RCC 7860 (cell line): ENCODE results near the gene MBP.
"Not testable (repeated sequence)": the region's sequence is repeated elsewhere in the genome, so short reads cannot be mapped to it uniquely, and the experiment has no call there.

Source experiments
- DNase-seq: peaks from one replicate; pipeline ENCODE4 v3.0.0-alpha.2; 2015; ENCODE audit warnings: low spot score
- FAIRE-seq: peaks from 2 replicates; lab custom pipeline; 2012; peaks lifted over from hg19 to GRCh38; lab: Jason Lieb, UNC

The MBP gene

DNA sequence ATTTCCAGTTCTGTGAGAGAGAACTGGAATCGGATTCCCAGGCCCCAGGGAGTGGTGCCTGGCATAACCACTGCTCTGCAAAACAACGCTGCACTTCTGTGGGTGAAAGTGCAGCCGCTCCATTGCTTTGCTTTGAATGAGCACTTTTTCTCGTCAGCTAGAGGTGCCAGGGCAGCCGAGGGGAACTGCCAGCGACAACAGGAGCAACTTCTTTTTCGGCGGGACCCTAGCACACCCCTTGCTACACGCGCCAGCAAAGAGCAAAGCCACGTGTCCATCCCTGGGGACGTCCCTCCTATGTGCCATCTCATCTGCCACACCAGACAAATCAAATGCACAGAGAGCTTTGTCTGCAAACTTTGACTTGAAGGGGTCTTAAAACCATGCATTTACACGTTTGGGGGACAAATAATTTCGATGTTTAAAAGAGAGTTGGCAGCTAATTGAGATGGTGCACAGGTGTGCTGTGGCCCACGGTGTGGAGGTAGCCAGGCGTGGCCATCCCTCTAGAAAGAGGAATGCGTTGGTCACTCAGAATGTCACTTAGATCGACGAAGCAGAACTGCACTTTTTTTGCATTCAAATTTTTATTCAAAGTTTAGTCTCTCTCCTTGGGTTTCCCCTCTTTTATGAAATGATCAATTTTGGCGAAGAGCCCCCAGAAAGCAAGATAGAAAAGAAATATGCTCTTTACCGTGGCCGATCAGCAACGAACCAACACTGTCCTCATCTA, 151.8 kb downstream of the MBP start:
- no peak for DNase-seq
- no peak for FAIRE-seq

DNA sequence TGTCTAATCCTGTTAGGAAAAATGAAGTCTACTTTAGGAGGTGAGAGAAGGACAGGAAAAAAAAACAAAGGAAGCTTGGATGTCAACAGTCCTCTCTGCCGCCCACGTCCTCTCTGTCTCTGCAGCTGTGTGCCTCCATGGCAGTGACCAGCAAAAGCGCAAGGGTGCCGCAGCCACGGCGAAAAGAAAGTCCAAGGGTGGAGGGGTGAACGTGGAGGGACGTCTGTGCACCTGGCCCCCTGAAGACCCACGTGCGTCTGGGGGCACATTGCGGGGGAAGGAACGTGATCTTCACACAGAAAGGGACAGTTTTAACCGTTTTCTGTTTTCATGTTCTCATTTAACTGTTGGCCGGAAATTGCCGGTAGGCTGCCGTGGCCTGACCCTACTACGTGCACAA, 152.7 kb downstream of the MBP start:
- DNase-seq, result no peak
- FAIRE-seq, result no peak

DNA sequence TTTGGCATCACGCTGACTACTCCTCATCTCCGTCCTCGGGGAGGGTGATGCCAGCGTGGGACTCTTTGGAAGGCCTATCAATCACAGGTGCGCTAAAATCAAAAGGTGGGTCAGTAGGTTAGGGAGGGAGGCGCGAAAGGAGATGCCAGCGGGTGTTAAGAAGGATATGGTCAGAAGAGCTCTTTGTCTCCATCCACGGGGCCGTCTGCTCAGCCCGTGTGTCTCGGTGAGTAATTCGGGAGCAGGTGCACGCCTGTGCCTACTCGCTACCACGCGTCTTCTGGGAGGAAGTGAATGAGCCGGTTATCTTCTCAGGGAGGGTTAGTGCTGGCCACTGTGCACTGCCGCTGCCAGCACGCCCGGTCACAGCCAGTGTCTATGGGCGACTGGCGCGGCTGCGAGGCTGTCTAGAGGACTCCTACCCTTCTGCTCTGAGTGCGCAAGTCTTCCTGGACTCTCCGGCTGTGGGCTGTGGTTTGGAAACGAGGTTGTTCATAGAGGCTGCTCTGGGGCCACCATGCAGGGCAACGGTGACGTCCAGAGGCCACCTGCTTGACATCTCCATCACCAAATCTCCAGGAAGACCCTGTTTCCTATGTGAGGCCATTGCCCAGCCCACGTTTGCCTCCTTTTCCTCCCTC, 153.4 kb downstream of the MBP start:
- no peak for DNase-seq
- no peak for FAIRE-seq

DNA sequence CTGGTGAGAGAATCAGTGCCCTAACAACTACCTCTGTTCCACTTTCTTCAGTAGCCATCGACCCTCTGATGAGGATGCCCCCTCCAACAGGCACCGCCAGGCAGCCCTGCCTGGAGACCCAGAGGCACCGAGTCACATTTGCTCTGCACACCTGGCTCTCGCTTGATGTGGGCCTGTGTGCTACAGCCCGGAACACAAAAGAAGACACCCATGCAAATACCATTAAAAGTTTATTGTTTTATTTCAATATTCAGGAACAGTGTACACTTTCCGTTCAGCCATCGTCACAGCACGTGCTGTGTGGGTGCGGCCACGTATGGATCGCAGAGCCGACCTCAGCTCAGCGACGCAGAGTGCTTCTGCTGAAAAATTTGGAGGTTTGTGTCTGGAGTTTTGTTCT, 154.0 kb downstream of the MBP start:
- no peak for FAIRE-seq

DNA sequence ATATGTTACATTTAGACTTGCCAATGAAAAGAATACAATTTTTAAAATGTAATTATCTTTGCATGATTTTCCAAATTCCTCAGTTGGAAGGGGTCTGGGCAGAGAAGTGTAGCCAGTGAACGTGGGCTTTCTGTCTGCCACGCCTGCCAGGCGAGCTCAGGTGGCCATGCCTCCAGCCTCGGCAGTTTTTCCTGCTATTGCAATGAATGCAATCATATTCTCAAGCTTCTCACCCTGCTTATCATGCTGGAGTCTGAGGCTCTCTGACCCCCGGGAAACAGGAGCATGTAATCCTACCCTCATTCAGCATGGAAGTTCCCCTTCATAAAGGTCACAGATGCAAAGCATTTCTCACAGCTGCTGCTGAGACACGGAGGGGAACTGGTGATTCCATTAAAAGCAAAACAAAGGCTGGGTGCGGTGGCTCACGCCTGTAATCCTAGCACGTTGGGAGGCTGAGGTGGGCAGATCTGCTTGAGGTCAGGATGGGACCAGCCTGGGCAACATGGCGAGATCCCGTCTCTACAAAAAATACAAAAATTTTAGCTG, 154.8 kb downstream of the MBP start:
- no peak for FAIRE-seq
- DNase-seq, result no peak

More for the DNA sequence above, 154.0 kb downstream of the MBP start:
- no peak for DNase-seq

DNA sequence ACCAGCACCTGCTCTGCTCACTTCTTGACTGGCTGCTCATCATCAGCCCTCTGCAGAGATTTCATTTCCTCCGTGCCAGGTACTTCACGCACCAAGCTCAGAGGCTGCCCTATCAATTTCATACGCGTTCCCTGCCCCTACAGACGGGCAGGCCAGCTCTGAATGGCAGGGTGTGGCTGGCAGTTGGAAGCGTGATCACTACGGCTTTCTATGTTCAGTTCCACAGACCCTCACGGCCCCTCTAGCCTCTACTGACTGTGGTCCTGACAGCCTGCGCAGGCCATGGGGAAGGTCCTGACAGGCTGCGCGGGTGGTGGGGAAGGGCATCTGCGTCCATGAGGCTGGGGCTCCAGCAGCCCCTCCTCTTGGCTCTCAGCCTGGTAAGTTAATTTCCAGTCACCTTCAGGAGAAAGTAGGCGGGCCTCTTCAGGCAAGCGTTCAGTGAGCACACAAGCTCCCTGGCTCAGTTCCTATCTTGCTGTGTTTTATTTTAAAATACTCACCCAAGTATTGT, 155.4 kb downstream of the MBP start:
- DNase-seq (no peak), FAIRE-seq (no peak)

DNA sequence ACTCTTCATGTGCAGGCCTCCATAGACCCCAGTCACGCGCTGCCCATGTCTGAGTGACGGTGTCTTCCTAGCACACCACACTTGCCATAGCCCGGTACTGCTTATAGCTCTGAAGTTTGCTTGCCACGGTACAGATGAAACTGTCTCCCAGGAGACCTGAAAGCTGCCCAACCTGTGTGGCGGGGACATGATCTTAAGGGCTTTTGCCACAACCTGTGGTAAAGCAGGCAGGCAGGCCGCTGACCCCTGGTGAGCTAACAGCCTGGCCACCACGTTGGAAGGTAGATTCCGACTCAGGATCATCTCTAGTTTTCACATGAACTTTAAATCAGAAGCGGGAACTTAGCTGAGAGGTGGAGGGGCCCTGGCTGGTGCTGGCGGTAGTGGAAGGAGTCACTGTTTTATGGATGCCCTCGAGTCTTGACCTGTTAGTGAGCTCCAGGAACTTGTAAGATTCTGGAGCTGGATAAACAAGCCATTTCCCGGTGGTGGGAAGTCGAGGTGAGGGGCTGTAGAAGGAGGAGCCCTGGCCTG, 156.9 kb downstream of the MBP start:
- no peak for DNase-seq
- no peak for FAIRE-seq

DNA sequence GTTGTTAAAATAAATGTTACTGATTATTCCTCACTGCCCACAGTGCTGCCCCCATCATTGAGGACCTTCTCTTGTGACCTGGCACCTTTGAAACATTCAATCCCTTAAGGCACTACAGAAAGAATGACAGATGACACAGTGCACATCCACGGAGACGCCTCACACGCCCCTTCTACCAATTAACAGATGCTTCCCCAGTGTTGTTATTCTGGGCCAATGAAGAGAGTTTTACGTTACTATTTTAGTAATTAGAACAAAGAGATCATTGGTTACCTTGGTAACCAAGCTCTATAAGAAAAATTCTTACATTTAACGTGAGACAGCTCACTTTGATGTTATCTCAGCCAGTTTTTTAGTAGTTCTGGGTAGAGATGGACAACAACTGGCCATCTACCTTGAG, 158.2 kb downstream of the MBP start:
- DNase-seq, result no peak
- no peak for FAIRE-seq

DNA sequence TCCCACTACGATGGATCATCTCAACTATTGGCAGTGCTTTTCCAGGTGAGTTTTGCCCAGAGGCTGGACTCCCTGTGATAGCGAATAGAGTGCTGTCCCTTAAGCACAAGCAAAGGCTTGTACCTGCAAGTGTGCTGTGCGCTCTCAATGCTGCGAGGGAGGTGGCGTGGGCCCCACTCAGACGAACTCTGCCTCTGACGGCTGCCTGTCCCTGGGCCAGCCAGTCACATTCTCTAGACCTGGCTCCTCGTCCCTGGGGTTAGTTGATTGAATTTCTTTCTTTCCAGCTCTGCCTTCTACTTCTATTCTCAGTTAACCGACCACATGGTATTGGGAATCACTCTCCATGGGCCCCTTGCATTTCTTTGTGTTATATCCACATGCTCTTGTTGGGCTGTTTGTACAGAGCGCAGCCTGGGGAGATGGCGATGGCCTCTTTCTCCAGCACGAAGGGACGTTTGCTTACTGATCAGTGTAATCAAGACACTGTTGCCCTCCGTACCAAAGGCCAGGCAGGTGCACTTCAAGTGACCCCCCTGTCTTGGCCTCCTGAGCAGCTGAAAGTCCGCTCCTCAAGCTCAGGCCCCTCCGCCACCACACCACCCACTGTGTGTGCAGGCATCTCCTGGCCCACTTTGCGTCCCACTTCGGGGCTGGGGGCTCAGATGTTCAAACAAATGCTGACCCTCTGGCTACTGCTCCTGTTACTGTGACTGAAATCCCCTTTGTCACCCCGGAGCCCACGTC, 158.9 kb downstream of the MBP start:
- no peak for FAIRE-seq
- DNase-seq, result no peak

DNA sequence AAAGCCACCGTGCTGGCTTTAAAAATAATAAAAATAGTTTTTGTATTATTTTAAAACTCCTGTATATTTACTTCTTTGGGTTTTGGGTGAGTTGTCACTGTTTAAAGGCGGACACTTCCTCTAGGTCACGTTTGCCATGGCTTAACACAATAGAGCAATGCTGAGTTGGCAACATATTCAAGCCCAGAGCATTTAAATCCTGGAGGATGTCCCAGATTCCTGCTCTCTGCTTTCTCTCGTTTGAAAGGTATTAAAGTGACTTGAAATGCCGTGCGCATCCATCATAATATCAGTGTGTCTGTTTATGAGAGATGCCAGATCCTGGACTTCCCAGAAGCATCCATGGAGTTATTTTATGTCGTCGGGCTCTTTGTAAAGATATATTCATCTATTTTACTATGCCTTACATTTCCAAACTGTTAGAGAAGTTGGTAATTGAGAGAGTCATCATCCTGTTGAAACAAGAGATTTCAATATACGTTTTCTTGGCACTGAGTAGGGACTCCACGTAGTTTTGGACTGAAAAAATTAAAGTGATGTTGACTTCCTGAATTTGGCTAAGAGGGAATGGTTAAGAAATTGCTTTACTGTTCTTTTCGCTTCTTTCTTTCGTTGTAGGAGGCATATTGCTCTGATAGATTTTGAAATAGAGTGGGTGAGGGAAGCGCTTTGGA, 159.6 kb downstream of the MBP start:
- no peak for DNase-seq
- no peak for FAIRE-seq

DNA sequence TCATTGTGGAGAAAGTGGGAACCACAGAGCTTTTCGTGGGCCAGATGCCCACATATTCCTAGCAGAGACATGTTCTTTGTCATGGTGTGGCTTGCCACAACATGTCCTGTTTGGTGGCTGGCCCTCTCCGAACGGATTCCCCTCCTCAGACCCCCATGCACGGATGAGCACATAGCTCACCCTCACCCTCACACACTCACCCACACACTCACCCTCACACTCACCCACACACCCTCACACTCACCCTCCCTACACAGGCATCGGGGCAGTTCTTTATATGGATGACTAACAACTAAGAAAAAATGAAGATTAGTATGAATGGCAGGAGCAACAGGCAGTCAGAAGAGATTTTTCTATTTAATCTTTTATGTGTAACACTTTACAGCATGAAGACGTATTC, 160.3 kb downstream of the MBP start:
- no peak for FAIRE-seq
- no peak for DNase-seq

DNA sequence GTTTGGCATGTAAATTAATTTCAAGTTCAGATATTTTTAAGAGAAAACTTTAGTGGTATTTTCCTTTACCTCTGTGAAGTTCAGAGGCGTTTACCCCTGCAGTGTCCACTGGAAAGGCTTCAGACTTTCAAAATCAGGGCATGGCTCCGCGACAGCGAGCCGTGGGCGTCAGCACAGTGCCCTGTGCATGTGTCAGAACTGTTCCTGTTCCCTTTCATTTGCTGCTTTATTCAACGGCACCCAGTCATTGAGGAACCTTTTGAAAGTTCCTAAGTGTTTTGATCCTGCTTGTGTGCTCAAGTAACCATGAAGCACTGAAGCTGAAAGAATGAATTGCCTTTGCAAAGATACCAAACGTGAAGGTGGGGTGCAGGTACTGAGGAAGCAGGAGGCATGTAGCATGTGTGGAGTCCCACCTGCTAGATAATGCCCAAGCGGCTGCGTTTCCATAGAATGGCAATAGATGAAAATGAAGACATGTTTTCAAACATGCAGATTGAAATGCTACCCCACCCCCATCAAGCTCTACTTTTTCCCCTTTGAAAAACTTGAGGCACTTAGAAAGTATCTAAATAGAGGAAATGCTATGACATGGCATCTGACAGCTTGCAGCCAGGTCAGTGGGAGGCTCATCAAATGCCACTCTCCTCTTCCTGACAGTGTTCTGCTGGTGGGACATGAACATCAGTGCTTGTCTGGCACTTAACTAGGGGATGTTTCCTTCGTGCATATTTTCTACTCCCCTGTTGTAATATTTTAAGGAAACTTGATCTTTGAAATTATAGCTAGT, 161.6 kb downstream of the MBP start:
- FAIRE-seq (no peak), DNase-seq (no peak)

DNA sequence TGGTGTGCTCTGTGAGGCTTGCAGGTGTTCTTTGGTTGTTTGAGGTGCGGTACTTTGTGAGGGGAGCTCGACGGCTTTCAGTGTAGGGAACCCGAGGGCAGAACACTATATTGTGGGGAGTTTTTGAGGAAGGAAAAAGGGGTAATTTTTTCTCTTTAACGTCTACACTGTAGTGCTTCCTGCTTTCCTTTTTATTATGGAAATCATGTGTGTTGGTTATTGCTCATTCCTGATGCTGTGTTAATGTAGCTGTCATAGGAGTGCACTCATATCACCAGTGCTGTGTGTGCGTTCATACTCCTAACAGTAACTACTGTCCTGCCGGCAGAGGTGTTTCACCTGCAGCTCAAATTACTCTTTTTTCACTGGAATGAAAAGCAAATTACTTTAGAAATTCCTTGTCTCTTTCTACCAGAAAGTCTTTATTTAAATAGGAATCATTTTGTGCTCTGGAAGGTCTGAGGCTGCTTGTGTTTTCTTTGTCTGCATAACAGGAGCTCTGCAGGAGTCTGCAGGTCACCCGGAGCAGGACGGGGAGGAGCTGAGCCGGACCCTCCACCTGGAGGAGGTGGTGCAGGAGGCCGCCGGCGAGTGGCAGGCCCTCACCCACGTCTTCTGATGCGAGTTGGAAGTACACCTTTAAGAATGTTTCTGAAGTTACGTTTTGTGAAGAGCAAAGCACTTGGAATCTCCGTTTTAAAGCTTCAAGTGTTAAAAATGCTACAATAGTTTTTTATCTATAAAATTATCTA, 164.7 kb downstream of the MBP start:
- FAIRE-seq, result no peak

DNA sequence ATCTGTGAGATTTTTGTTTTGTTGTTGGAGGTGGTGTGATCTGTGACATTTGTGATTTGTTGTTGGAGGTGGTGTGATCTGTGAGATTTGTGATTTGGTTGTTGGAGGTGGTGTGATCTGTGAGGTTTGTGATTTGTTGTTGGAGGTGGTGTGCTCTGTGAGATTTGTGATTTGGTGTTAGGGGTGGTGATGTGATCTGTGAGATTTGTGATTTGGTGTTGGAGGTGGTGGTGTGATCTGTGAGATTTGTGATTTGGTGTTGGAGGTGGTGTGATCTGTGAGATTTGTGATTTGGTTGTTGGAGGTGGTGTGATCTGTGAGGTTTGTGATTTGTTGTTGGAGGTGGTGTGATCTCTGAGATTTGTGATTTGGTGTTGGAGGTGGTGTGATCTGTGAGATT, 165.3 kb downstream of the MBP start:
- not testable (repeated sequence) for DNase-seq, FAIRE-seq

More for the DNA sequence above, 164.7 kb downstream of the MBP start:
- no peak for DNase-seq

DNA sequence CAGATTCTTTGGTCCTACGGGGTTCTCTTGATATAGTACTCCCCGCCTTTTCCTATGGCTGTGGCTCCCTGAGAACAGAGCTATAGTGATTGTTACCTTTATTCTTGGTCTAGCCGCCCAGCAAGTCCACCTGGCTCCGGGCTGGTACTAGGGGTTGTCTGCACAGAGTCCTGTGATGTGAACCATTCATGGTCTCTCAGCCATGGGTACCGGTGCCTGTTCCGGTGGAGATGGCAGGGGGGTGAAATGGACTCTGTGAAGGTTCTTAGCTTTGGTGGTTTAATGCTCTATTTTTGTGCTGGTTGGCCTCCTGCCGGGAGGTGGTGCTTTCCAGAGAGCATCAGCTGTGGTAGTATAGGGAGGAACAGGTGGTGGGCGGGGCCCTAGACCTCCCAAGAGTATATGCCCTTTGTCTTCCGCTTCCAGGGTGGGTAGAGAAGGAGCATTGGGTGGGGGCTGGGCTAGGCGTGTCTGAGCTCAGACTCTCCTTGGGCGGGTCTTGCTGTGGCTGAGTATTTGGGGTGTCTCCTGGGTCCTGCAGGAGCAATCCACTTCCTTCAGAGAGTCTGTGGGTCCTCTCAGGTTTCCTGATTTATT, 166.9 kb downstream of the MBP start:
- not testable (repeated sequence) for DNase-seq, FAIRE-seq

DNA sequence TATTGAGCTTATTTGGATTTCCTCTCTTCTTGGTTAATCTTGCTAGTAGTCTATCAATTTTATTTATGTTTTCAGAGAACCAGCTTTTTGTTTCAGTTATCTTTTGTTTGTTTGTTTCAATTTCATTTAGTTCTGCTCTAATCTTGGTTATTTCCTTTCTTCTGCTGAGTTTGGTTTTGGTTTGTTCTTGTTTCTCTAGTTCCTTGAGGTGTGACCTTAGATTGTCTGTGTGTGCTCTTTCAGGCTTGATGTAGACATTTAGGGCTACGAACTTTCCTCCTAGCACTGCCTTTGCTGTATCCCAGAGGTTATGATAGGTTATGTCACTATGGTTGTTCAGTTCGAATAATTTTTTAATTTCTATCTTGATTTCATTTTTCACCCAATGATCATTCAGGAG, 168.6 kb downstream of the MBP start:
- DNase-seq (no peak), FAIRE-seq (no peak)

DNA sequence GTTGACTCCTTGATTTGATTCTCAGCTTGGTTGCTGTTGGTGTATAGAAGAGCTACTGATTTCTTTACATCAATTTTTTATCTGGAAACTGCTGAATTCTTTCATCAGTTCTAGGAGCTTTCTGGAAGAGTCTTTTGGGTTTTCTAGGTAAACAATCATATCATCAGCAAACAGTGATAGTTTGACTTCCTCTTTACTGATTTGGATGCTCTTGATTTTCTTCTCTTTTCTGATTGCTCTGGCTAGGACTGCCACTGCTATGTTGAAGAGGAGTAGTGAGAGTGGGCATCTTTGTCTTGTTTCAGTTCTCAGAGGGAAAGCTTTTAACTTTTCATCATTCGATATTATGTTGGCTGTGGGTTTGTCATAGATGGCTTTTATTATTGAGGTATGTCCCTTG, 169.7 kb downstream of the MBP start:
- no peak for DNase-seq
- no peak for FAIRE-seq

DNA sequence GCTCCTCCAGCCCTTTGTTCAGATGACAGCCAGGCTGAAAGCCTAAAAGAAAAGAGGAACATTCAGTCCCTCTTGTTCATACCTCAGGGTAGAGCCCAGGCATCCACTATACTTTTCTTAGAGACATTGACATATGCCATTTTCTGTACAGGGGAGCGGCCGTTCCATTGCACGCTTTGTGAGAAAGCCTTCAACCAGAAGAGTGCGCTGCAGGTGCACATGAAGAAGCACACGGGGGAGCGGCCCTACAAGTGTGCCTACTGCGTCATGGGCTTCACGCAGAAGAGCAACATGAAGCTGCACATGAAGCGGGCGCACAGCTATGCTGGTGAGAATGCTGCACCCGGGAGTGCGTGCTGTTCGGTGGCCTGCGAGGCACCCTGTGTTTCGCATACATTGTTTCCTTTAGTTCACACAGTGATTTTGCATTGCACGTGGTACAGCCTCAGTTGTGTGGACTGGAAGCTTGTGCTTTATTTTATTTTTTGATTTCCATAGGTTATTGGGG, 172.0 kb downstream of the MBP start:
- DNase-seq (no peak), FAIRE-seq (no peak)

DNA sequence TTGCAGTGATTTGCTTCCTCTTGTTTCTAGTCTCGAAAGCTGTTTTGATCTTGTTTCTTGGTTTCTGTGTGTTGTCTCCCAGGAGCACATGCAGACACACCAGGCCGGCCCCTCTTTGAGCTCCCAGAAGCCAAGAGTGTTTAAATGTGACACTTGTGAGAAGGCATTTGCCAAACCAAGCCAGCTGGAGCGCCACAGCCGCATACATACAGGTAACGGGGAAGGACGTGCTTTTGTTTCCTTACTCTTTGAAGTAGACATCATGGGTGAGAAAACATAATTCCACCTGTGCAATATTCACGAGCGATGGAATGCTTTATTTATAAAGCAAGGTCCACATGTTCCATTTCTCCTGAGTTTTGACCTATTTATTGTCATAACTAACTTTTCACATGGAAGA, 173.0 kb downstream of the MBP start:
- FAIRE-seq (no peak), DNase-seq (no peak)
